CD4-positive, alpha-beta T cell treated with Interleukin-12 subunit alpha and Interleukin-12 subunit beta, for 1 hour (primary cell): ENCODE data around the gene ACSL5.
"Not testable (repeated sequence)": the region's sequence is repeated elsewhere in the genome, so short reads cannot be mapped to it uniquely, and the experiment has no call there.

Source experiments
- DNase-seq: peaks from one replicate; pipeline ENCODE4 v3.0.0-alpha.2; 2020

ACSL5 gene

DNA sequence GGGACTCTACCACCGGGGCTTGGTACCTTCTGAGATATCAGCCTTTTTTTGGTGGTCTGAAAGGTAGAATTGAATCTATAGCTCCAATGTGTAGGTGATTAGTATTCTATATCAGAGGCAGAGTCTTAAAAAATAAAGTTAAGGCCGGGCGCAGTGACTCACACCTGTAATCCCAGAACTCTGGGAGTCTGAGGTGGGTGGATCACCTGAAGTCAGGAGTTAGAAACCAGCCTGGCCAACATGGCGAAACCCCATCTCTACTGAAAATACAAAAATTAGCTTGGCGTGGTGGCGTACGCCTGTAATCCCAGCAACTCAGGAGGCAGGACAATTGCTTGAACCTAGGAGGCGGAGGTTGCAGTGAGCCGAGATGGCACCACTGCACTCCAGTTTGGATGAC is 3.2 kb downstream of the ACSL5 start:
- DNase-seq = not testable (repeated sequence)

DNA sequence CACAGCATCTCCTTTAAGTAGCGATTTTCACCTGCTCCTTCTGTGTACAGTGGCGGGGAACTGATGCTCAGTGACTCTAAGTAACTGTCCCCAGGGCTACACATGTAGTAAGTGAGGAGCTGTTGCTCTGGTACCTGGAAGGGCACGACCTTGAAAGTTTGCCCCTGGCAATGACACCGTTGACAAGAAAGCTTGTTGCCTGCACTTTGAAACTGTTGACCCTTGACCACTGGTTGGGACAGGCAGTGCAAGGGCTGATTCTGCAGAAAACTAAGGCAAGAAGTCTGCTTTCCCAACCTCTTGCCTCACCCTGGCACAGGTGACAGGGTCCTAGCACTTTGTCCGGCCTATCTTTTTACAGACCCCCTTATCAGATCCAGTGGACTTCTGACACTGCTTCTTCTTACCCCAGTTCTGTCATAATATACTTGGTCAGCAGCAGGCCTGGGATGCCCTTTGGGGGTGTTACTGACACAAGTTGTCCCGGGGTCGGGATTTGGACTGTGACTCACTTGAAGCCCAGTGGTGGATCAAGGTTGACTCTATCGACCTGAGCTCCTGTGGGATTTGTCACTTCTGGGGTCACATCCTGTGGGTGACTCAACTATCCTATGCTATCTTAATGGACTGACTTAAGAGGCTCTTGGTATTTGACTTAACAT is 5.8 kb downstream of the ACSL5 start:
- no peak for DNase-seq

DNA sequence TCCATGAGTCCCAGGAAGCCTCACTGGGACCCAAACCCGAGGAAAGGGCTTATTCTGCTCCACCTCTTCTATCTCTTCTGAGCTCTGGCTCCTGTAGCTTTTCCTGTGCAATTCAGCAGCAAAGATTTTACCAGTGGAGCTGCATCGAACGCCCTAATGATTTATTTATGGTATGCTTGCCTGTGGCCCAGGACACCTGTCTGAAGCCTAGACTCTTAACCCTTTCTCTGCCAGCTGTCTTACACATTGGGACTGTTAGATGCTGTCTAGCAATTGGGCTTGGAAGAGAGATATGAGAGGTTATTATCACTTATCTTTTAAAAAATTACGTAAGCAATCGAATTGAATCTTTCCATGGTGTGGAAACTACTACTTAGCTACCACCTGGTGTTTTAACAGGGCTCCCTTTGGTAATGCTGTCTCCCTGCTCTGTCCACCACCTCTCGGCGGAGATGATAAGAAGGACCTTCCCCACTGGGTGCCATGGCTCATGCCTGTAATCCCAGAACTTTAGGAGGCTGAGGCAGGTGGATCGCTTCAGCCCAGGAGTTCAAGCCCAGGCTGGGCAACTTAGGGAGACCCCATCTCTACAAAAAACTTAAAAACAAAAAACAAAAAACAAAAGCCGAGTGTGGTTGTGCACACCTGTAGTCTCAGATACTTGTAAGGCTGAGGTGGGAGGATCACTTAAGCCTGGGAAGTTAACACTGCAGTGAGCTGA is 8.8 kb downstream of the ACSL5 start:
- no peak for DNase-seq

DNA sequence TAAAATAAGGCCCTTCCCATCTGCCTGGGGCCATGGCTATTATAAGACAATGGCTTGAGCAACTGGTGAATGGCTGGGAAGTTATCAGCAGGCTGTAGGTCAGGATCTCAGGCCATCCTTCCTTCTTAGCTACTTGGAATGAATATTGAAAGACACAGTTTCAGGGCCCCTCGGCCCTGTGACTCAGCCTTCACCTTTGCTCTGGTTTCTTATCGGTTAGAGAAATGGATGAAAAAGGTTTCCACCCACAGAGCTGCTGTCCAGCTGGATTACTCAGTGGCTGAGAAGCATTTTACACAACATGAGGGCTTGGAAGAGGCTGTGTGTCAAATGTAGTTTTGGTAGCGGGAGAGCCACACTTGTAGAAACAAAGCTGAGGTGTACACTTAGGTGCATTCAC is 9.4 kb downstream of the ACSL5 start:
- no peak for DNase-seq

DNA sequence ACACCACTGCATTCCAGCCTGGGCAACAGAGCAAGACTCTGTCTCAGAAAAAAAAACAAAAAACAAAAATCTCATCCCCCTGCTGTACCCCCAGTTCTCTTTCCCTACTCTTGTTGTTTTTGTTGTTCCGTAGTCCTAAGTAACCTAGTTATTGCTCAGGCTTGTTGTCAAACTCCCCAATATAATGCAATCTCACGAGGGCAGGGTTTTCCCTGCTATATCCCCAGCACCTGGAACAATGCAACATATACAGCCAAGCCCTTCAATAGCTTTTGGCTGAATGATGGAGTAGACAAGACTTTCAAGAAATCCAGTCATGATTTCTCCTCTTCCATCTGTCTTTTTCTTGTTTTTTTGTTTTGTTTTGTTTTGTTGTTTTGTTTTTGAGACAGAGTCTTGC is 10.2 kb downstream of the ACSL5 start:
- no peak for DNase-seq

DNA sequence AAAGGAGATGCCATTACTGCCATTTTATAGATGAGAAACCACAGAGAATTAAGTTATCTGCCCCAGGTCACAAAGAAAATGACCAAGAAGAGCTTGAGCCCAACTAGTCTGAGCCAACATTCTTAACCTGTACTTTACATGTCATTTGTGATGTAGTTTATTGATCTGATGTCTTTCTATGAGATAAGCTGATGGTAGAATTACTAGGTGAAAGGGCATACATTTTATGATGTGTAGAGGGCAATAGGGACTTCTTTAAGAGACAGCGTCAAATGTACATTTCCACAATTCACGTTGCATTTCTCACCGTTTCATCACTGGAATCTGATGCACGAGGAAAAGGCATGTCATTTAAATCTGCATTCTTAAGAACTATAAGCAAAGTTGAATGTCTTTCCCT is 11.3 kb downstream of the ACSL5 start:
- DNase-seq = no peak

DNA sequence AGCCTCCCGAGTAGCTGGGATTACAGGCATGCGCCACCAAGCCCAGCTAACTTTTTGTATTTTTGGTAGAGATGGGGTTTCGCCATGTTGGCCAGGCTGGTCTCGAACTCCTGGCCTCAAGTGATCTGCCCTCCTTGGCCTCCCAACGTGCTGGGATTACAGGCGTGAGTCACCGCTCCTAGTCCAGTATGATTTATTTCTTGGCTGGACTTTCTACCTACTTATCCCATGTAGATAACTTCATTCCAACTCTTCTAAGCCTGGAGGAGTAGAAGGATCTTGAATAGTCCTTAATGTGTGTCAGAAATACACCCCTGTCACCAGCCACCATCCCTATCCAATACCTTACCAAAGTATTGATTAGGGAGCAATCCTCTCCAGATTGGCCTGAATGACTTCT is 14.1 kb downstream of the ACSL5 start:
- not testable (repeated sequence) for DNase-seq

DNA sequence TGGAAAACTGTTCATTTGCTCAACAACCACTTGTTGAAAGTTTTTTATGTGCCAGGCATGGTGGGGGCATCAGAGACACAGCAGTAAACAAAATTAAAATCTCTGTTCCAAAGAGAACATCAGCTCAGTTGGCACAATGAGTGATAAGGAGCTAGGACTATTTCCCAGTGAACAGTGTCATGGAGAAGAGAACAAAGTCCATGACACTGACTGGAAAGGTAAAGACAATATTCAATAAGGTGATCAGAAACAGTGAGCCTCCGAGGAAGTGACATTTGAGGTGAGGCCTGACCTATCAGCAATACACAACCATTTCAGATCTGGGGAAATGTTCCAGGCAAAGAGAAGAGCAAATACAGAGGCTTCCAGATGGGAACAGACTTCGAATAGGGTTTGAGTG is 14.6 kb downstream of the ACSL5 start:
- no peak for DNase-seq

DNA sequence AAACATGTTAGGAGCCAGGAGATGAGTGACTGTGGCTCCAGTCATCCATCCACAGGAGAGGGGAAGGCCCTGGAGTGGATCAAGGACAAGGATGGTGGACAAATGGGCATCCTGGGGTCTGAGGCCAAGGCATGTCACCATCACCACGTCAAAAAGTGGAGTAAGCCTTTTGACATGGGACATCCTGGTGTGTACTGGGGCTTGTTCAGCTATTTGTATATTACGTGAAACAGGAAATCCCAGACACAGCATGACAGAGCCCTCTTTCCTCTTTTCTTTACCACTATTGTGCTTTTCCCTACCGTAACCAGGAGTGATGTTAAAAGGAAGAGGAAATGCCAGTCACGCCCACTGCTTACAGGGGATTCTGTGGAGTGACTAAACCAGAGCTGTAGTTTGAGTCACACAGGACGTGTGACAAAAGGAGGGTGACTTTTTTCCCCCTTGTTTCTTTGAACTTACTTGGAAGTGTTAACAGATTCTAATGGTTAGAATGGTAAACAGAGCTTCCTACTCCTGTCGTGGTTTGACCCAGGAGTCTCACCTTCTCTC is 15.4 kb downstream of the ACSL5 start:
- DNase-seq = peak; percentile 45

DNA sequence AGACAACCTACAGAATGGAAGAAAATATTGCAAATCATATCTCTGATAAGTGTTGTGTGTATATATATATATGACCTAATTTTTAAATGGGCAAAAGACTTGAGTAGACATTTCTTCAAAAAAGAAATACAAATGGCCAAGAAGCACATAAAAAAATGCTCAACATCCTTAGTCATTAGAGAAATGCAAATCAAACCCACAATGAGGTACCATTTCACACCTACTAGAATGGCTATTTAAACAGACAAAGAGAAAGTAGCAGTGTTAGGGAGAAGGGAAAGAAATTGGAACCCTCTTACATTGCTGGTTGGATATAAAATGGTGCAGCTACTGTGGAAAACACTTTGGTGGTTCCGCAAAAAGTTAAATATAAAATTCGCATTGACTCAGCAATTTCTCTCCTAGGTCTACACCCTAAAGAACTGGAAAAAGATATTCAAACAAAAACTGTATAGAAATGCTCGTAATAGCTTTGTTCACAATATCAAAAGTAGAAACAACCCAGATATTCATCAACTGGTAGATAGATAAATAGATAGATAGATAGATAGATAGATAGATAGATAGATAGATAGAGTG is 16.3 kb downstream of the ACSL5 start:
- no peak for DNase-seq

DNA sequence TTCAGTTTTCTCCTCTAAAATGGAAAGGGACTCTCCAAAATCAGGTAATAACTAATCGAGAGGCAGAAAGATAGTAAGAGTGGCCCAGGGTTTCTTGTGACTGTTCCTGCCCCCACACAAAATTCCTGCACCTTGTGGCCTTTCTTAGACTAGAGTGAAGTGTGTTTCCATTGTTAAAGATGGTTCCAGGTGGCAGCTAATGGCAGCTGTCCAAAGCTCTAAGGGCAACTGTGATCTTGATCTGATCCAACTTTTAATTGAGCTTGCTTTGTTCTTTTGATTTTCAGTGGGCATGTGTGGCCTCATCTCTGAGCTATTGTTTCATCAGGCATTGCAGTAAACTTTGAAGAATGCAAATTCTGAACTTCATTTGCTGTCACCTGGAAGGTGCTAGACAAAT is 19.4 kb downstream of the ACSL5 start:
- DNase-seq = no peak

DNA sequence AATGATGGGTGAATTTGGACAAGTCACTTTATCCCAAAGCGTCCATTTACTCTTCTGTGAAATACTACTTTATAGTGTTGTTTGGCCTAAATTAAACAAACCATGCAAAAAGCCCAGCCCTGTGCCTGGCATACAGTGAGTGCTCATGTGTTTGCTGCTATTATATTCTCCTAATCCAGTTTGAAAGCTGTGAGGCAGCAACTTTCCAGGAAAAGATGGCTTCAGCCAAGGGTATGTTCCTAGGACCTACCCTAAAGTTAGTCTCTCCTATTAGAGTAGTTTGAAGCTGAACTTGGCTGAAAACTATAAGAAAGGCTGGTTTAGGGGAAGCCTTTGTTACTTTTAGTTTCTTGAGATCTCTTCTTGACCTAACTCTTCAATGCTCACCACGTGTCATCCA is 19.9 kb downstream of the ACSL5 start:
- no peak for DNase-seq

DNA sequence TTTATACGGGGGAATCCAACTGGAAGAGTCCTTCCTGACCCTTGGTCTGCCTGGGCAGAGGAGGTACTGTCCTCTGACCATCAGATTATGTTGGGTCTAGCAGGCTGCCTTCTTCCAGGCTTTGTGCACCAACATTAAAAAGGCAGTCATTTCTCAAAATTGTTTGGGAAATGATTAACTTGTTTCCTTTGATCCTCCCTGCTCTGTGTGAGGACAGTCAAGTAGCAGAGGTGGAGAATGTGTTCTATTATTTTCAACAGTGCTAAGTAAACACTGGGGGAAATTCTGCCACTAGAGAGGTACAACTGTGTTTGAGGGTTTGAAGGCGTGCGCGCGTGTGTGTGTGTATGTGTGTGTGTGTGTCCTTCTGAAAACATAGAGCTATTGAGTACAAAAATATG is 20.6 kb downstream of the ACSL5 start:
- no peak for DNase-seq

DNA sequence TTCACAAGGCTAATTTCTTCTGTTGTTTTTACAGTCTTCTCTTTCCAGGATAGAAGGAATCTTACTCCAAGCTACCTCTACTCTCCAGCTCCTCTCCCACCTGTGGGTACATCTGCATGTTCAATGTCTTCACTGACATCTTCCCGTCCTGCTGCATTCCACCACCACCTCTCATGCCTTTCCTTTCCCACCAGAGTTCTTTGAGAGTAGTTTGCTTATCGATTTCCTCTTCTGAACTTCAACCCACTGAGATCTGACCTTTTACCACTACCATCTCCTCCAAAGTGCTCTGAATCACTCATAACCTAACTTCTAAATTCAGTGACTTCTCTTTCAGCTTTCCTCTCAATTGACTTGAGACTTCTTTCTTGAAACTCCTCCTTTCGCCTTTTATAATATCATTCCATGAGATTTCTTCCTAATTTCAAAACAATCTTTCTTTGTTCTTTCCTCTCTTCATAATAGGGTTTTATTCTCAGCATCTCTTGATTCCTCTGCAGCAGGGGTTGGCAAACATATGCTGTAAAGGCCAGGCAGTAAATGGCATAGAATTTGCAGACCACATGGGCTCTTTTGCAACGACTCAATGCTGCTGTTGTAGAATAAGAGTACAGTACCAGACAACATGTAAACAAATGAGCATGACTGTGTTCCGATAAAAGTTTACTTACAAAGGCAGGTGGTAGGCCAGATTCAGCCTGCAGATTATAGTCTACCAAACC is 22.1 kb downstream of the ACSL5 start:
- DNase-seq = no peak

DNA sequence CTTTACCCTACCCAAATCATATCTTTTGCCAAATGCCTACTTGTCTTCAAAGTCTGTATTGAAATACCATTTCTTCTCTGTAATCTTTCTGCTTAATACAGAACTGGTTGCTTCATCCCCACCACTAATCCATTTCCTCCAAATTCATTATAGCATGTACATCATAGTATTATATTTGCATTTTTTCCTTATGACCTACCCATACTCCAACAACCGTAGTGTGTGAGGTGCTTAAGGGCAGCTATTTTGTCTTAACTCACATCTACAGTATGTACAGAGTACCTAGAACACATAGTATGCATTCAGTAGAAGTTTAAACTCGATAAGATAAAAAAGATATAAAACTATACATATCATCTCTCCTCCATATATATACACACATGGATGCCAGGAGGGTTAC is 23.7 kb downstream of the ACSL5 start:
- DNase-seq = no peak

DNA sequence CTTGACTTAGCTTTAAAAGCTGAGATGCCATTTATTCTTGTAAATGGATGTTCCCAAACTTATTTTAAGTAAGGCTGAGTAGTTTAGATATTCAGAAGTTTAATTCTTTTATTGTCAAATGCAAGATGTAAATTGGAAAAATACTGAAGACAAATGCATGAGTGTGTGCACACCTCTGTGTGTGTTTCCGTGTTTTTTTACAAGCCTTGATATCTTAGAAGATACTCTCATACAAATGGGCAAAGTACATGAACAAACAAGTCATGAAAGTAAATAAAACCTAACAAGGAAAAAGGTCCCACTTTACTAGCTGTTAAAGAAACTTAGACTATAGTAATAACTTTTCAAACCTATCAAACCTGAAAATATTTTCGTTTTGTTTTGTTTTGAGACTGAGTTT is 29.0 kb downstream of the ACSL5 start:
- no peak for DNase-seq

DNA sequence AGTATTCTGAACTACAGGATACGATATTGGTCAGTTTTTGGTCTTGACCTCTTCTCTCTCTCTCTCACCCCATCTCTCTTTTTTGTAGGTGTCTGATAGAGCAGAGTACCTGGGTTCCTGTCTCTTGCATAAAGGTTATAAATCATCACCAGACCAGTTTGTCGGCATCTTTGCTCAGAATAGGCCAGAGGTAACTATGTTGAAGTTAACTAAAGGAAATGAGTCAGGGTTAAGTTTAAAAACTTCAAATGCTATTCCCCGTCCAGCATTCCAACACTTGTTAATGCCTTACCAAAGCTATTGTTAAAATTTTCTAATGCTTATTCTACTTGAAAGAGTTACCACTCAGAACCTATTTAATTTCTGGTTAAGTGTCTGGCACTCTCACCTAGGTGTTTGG is 30.7 kb downstream of the ACSL5 start:
- DNase-seq = no peak

DNA sequence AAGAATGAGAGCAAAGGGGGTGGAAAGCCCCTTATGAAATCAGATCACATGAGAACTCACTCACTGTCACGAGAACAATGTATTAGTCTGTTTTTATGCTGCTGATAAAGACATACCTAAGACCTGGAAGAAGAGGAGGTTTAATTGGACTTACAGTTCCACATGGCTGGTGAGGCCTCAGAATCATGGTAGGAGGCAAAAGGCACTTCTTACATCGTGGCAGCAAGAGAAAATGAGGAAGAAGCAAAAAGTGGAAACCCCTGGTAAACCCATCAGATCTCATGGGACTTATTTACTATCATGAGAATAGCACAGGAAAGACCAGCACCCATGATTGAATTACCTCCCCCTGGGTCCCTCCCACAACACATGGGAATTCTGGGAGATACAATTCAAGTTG is 32.9 kb downstream of the ACSL5 start:
- DNase-seq = not testable (repeated sequence)

DNA sequence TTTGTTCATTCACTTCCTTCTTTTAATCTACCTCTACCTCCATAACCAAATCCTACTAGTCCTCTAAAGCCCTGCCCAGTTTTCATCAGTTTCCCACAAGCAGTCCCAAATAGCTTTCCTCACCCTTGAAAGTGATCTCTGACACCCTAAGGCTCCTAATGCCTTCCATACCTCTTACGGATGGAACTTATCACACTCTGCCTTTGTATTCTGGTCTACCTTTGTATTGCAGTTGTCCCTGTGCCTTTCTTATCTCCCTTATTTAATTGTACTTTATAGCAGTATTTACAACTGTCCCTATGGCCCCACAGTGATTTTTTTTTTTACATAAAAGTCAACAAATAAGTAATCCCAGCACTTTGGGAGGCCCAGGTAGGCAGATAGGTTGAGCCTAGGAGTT is 33.8 kb downstream of the ACSL5 start:
- DNase-seq = no peak

DNA sequence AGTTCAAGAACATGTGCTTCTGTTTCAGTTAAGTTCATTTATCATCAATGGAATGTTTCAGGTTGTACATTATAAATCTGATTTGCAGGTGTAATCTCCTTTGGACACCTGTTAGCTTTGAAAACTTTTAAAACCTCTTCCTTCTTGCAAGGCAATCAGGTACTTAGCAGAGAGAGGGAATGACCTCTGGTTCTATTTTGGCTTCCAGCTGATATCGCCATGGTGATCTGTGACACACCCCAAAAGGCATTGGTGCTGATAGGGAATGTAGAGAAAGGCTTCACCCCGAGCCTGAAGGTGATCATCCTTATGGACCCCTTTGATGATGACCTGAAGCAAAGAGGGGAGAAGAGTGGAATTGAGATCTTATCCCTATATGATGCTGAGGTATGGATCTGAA is 35.4 kb downstream of the ACSL5 start:
- DNase-seq = no peak

DNA sequence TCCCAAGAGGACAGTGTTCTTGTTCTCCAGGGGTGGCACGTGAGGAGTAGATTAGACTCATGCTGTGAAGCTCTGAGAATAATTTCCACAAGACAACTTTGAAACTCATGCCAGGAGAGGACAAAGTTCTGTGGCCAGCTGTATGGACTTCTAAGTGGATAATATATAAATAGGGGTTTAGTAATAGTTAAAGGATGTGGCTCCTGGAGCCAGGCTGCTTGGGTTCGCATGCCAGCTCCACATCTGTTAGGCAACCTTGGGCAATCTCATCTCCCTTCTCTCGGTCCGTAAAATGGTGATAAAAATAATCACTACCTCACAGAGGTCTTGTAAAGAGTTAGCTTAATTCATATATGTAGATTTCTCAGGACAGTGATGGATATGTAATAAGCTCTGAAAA is 35.8 kb downstream of the ACSL5 start:
- no peak for DNase-seq

DNA sequence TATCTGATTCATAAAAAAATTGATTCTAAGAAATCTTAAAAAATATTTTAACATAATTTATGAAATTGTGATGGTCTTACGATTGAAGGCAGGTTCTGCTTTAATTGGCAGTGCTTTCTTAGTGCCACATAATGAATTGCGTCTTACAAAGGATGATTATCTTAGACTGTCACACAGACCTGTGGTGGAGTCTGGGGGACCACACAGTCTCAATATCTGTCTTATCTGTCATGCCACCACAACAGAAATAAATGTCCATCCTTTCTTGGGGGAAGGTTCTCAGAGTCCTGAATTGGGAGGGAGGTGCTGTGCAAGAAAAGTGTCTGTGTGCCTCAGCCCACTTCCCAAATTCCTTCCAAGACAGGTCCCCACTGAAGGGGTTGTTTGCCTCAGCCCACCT is 38.8 kb downstream of the ACSL5 start:
- no peak for DNase-seq

DNA sequence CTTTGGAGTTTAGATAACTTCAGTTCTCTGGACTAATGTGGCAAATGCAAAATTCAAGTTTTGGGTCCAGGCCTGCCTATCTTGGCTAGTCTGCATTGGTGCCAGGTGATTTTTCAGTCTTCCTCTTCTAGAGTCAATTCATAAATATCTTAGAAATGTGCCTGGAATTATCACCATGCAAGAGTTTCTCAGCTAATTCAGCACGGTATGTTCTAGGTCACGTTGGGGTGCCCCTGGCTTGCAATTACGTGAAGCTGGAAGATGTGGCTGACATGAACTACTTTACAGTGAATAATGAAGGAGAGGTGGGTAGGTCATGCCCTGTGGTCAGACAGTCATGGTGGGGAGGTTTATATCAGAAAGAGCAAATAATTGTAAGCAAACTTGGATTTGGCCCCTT is 47.8 kb downstream of the ACSL5 start:
- no peak for DNase-seq

DNA sequence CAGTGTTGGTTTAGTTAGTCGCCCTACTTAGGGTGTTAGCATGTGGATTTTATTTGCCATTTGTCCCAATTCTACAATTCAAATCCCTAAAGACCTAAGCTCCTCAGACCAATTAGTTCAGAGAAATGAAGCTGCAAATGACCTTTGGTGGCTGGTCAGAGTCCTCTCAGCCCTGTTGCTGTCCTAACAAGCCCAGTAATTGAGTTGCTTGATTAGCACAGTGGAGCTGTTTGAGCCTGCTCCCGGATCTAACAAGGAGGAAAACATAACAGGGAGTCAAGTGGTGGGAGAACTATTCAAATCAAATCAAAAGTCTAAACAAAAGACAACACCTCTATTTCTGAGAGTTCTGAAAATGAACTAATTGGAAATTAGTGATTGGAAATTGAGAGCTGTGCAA is 50.7 kb downstream of the ACSL5 start:
- no peak for DNase-seq
